C4-2B (cell line): Measurements from ENCODE around the gene PRKAB1.

Source experiments
- CTCF ChIP-seq: fragments of 450-650 bp; conservative IDR thresholded peaks from 2 replicates; pipeline ENCODE4 v1.5.1; 2017; ENCODE audit warnings: mild to moderate bottlenecking
- ZFX ChIP-seq: fragments of 450-650 bp; IDR thresholded peaks from 2 replicates; pipeline ENCODE4 v1.6.1; 2017

- TF ChIP-seq CTCF (peak; percentile 69), ZFX (no peak)
Observed at GRCh38 chr12:119695034-119695433, 27.1 kb downstream of the PRKAB1 start.
